Liver (tissue), 3 donors: ENCODE data around the gene ADISSP.

Source experiments
- EGR1 ChIP-seq, 2 donors: IDR thresholded peaks; 2 replicates each; pipeline ENCODE4 v1.6.1; 2016 to 2018; ENCODE audit warnings: antibody characterized with exemption in 2 of 2, low read depth in 2 of 2
- GABPA ChIP-seq, 2 donors: IDR thresholded peaks in 1 of 2; conservative IDR thresholded peaks in 1 of 2; 2 replicates each; pipeline ENCODE4 v1.6.1; 2016; ENCODE audit warnings: antibody characterized with exemption in 2 of 2, mild to moderate bottlenecking in 1 of 2, moderate library complexity in 1 of 2
- TF ChIP-seq, protein P1 (sequence below): fragments of 150-350 bp; IDR thresholded peaks from 2 replicates; pipeline ENCODE4 v1.5.1; 2017; ENCODE audit warnings: improper control_type of control experiment, low read depth, low read length; ENCODE audit not compliant: missing input control
- TF ChIP-seq, protein P2 (sequence below): IDR thresholded peaks from 2 replicates; pipeline ENCODE4 v1.6.1; 2016; ENCODE audit warnings: antibody characterized with exemption
- TF ChIP-seq, protein P3 (sequence below): IDR thresholded peaks from 2 replicates; pipeline ENCODE4 v1.6.1; 2016; ENCODE audit warnings: antibody characterized with exemption
- donor health status: healthy.
- donor health status: healthy.

DNA sequence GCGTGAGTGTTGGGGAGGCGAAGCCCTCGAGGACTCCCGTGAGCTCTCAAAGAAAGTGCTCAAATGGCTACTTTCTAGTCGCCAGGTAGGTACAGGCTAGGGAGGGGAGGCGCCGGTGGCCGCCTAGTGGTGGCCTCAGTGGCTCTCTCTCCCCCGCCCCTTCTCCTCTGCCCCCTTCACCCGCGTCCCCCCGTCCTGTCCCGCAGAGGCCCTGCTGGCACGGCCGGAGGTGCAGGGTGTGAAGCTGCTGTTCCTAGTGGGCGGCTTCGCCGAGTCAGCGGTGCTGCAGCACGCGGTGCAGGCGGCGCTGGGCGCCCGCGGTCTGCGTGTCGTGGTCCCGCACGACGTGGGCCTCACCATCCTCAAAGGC lies 16.3 kb downstream of the ADISSP start:
- TF ChIP-seq EGR1 (IDR thresholded peaks at IDR 0.05; ENCODE audit: low read depth in 2 of 2) (no peak), GABPA (IDR thresholded peaks at IDR 0.05 in 1 of 2, conservative IDR thresholded peaks at IDR 0.05 in 1 of 2) (no peak)
- TF ChIP-seq, protein P1, sequence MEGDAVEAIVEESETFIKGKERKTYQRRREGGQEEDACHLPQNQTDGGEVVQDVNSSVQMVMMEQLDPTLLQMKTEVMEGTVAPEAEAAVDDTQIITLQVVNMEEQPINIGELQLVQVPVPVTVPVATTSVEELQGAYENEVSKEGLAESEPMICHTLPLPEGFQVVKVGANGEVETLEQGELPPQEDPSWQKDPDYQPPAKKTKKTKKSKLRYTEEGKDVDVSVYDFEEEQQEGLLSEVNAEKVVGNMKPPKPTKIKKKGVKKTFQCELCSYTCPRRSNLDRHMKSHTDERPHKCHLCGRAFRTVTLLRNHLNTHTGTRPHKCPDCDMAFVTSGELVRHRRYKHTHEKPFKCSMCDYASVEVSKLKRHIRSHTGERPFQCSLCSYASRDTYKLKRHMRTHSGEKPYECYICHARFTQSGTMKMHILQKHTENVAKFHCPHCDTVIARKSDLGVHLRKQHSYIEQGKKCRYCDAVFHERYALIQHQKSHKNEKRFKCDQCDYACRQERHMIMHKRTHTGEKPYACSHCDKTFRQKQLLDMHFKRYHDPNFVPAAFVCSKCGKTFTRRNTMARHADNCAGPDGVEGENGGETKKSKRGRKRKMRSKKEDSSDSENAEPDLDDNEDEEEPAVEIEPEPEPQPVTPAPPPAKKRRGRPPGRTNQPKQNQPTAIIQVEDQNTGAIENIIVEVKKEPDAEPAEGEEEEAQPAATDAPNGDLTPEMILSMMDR, result no peak
- TF ChIP-seq, protein P2, sequence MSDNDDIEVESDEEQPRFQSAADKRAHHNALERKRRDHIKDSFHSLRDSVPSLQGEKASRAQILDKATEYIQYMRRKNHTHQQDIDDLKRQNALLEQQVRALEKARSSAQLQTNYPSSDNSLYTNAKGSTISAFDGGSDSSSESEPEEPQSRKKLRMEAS, result no peak
- TF ChIP-seq, protein P3, sequence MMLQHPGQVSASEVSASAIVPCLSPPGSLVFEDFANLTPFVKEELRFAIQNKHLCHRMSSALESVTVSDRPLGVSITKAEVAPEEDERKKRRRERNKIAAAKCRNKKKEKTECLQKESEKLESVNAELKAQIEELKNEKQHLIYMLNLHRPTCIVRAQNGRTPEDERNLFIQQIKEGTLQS, result no peak
